IPS-20b (cell line): ENCODE data around the gene TRIM52.
"Not testable (repeated sequence)": the region's sequence is repeated elsewhere in the genome, so short reads cannot be mapped to it uniquely, and the experiment has no call there.

Experiments
- H3K27ac ChIP-seq: one replicate; pipeline ENCODE4 v1.5.1; 2013; ENCODE audit warnings: low read length
- H3K27me3 ChIP-seq: 2 replicates; pipeline ENCODE4 v1.6.1; 2013; ENCODE audit warnings: mild to moderate bottlenecking, low read length, inconsistent platforms; ENCODE audit not compliant: insufficient read depth
- H3K36me3 ChIP-seq: 2 replicates; pipeline ENCODE4 v1.6.1; 2013; ENCODE audit warnings: low read depth, mild to moderate bottlenecking, inconsistent platforms, low read length, moderate library complexity; ENCODE audit not compliant: insufficient read depth
- H3K4me1 ChIP-seq: 2 replicates; pipeline ENCODE4 v1.6.1; 2013; ENCODE audit warnings: mild to moderate bottlenecking, control low read depth, inconsistent platforms, low read length, moderate library complexity; ENCODE audit not compliant: insufficient read depth
- H3K4me3 ChIP-seq: 2 replicates; pipeline ENCODE4 v1.5.1; 2013; ENCODE audit warnings: mild to moderate bottlenecking, low read length, inconsistent platforms
- H3K9ac ChIP-seq: 2 replicates; pipeline ENCODE4 v1.6.1; 2013; ENCODE audit warnings: low read depth, mild to moderate bottlenecking, inconsistent platforms, low read length, moderate library complexity
- H3K9me3 ChIP-seq: 2 replicates; pipeline ENCODE4 v1.6.1; 2013; ENCODE audit warnings: mild to moderate bottlenecking, low read depth, low read length, inconsistent platforms; ENCODE audit not compliant: insufficient read depth

Gene TRIM52

DNA sequence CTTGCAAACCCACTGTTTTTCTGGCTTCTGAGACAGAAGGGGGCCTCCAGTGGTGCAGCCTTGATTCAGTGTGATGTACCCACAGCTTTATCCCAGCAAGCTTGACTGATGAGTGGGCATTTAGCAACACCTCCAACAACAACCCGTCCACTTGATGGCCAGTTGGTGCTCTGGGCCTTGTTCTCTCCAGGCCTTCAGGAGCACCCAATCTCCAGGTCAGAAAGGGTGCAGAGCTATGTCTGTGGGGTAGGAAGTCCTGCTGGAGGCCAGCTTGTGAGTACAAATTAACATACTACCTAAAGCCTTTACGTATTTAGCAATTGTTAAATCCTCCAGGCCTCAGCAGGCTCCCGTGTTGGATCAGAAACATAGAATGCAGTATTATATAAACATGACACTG lies 10.1 kb upstream of the TRIM52 start:
- no peaks in the 10 kb centered on the region for H3K9me3 ChIP-seq
- no peak overlapping the region for H3K27ac ChIP-seq
- no peak overlapping the region for H3K4me3 ChIP-seq
- no peak overlapping the region for H3K9ac ChIP-seq
- H3K4me1 ChIP-seq, result no peaks in the 10 kb centered on the region
- H3K27me3 ChIP-seq, result no peaks in the 10 kb centered on the region
- H3K36me3 ChIP-seq, result no peaks in the 10 kb centered on the region

DNA sequence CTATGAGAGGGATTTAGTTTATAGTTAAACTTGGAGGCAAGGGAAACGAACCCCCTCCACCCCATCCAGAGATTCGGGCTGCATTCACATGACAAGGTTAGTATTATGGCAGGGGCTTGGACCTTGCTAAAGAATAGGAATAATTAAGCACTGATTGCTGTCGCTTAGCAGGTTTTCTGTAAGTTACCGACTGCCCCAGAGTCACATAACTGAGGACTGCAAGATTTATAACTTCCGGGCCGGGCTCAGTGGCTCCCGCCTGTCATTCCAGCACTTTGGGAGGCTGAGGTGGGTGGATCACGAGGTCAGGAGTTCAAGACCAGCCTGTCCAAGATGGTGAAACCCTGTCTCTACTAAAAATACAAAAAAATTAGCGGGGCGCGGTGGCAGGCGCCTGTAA lies 7.0 kb upstream of the TRIM52 start:
- H3K27me3 ChIP-seq, H3K27ac ChIP-seq, H3K4me1 ChIP-seq, H3K9ac ChIP-seq, H3K36me3 ChIP-seq, H3K9me3 ChIP-seq, H3K4me3 ChIP-seq: not testable (repeated sequence)

DNA sequence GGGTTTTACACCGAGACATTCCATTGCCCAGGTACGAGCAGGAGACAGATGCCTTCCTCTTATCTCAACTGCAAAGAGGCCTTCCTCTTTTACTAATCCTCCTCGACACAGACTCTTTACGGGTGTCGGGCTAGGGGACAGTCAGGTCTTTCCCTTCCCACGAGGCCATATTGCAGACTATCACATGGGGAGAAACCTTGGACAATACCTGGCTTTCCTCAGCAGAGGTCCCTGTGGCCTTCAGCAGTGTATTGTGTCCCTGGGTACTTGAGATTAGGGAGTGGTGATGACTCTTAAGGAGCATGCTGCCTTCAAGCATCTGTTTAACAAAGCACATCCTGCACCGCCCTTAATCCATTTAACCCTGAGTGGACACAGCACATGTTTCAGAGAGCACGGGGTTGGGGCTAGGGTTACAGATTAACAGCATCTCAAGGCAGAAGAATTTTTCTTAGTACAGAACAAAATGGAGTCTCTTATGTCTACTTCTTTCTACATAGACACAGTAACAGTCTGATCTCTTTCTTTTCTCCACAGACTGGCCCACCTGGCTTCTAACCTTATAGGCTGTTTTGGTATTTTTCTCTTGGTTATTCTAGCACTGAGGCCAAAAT lies 6.5 kb upstream of the TRIM52 start:
- H3K27me3 ChIP-seq, H3K9ac ChIP-seq, H3K4me1 ChIP-seq, H3K9me3 ChIP-seq, H3K4me3 ChIP-seq, H3K36me3 ChIP-seq, H3K27ac ChIP-seq: not testable (repeated sequence)

DNA sequence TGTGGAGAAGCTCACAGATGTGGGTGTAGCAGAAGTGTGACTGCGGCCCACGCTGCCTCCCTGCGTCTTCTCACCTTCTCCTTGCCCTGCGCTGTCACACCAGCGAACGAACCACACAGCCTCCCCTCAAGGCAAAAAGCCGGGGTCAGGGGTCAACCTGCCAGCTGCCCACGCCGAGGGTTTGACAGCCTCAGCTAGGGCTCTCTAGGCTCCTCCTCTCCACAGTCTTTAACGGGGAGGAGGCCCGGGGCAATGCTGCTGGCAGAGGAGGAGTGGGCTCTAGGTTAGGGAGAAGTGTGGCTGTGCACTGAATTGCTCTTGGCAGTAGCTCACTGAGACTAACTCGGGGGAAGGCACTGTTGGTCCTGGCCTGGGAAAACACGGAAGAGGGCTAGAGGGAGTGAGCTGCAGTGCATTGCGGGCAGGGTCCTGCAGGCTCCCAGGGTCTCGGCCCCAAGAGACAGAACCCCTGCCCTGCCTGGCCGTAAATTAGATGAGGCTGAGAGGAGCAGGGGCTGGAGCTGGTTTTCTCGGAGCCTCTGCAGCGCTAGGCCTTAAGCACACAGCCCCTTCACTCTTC lies 4.2 kb upstream of the TRIM52 start:
- no peaks in the 10 kb centered on the region for H3K9me3 ChIP-seq
- H3K4me3 ChIP-seq, result no peak overlapping the region
- no peaks in the 10 kb centered on the region for H3K4me1 ChIP-seq
- H3K27me3 ChIP-seq, result no peaks in the 10 kb centered on the region
- H3K27ac ChIP-seq, result no peak overlapping the region
- H3K9ac ChIP-seq, result no peak overlapping the region; the same call in 1 of the 2 replicates
- peaks cover 8% of the 10 kb centered on the region; the same call in 1 of the 2 replicates for H3K36me3 ChIP-seq

DNA sequence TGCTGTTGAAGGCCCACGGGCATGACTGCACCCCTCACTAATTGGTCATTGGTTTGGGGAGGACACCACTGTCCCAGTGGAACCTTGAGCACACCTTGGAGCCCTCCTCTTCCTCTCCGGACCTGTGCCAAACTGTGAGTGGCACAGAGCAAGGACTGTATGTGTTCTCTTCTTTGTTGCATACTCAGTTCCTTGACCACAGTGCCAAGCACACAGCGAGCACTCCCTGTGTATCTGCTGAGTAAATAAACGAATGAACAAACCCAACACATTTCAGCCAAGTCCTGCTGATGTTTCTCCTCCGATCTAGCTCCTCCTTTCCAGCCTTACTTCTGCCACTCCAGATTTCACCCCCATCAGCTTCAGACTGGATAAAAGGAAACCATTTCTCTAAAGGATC lies 2.7 kb upstream of the TRIM52 start:
- Histone ChIP-seq H3K9me3 (no peaks in the 10 kb centered on the region), H3K9ac (no peak overlapping the region), H3K36me3 (peaks cover 8% of the 10 kb centered on the region; the same call in 1 of the 2 replicates), H3K4me1 (peaks cover 9% of the 10 kb centered on the region), H3K27ac (no peak overlapping the region), H3K4me3 (no peak overlapping the region), H3K27me3 (no peaks in the 10 kb centered on the region)

DNA sequence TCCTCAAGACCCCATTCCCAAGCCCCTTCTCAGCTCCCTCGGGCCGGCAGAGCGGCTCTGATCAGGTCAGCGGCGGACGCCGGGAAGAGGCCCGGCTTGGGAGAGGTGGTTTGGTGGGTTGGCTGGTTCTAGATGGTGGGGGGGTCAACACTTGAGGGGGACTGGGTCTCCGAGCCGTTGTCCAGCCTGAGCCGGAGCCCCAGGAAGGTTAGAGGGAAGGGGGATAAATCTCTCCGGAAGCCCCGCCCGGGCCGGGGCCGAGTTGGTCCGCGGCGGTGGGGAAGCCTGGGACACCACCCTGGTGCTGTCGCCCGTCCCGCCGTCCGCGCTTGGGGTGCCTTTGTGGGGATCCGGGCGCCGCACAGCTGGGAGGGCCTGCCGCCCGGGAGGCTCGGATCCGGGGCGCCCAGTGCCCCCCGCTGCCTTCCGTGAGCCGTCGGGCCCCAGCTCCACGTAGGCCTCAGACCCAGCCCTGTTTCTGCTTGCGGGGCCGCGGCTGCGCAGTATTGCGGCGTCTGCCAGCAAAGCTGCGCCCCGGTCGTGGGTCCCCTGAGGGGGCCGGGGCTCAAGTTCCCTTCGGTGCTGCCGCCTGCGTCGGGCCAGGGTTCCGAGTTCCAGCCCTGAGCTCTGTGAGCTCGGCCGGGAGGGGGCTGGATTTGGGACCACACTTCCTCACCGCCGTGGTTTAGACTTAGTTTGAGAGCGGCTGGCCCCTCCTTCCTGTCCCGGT lies 542 bp upstream of the TRIM52 start:
- H3K9me3 ChIP-seq, result no peaks in the 10 kb centered on the region

DNA sequence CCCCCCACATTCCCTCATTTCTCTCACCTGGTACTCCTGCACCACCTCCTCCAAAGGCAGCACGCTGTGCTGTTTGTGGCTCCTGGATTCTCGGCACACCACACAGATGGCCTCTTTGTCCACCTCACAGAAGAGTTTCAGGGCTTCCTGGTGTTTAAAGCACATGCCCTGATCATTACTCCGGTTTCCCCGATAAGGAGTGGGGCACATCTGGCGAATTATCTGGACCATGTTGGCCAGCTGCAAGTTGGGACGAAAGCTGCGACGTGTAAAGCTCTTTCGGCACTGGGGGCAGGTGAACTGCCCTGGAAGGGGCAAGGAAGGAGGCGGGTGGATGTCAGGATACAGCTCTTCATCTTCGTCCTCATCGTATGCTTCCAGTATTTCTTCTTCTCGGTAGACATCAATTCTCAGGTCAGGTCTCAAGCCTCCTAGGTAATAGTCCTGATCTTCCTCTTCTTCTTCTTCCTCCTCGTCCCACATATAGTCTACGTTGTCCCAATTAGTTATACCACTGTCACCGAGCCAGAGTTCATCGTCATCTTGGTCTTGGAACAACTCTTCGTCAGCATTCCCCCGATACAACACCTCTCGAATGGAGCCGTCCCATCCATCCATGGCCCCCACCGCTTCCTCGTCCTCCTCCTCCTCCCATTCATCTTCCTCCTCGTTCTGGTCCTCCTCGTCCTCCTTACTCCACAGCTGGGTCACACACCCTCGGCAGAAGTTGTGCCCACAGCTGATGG lies 796 bp downstream of the TRIM52 start:
- peaks cover 9% of the 10 kb centered on the region for H3K4me1 ChIP-seq
- peak overlapping the region; percentile 91 for H3K4me3 ChIP-seq
- peak overlapping the region; percentile 96 for H3K9ac ChIP-seq
- H3K27me3 ChIP-seq, result no peaks in the 10 kb centered on the region
- H3K9me3 ChIP-seq, result no peaks in the 10 kb centered on the region
- peak overlapping the region; percentile 7 for H3K27ac ChIP-seq
- H3K36me3 ChIP-seq, result peaks cover 28% of the 10 kb centered on the region

More for the DNA sequence above, 542 bp upstream of the TRIM52 start:
- Histone ChIP-seq H3K27me3 (no peaks in the 10 kb centered on the region), H3K4me3 (peak overlapping the region; percentile 91), H3K9ac (peak overlapping the region; percentile 96), H3K27ac (peak overlapping the region; percentile 94), H3K4me1 (peaks cover 9% of the 10 kb centered on the region), H3K36me3 (peaks cover 17% of the 10 kb centered on the region; the same call in 1 of the 2 replicates)

DNA sequence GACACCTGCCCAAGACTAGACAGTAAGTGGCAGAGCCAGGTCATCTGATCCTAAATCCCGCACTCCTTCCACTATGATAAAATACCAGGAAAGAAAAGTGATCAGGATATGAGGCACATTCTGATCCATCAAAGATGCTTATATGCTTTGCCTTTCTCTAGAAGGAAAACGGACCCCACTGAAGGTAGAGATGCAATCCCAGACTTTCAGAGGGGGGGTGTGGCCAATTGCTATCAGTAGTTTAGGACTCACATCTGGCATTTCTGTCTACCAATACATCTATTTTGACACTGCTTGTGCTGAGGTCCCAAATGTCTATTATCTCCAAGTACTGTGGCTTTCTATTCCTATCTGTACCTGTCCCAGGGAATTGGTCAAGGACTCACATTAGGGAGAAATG lies 1.7 kb downstream of the TRIM52 start:
- Histone ChIP-seq H3K9ac (peak overlapping the region; percentile 96; the same call in 1 of the 2 replicates), H3K27me3 (no peaks in the 10 kb centered on the region), H3K27ac (no peak overlapping the region), H3K36me3 (peaks cover 36% of the 10 kb centered on the region), H3K9me3 (no peaks in the 10 kb centered on the region), H3K4me1 (peaks cover 9% of the 10 kb centered on the region), H3K4me3 (peak overlapping the region; percentile 91)

DNA sequence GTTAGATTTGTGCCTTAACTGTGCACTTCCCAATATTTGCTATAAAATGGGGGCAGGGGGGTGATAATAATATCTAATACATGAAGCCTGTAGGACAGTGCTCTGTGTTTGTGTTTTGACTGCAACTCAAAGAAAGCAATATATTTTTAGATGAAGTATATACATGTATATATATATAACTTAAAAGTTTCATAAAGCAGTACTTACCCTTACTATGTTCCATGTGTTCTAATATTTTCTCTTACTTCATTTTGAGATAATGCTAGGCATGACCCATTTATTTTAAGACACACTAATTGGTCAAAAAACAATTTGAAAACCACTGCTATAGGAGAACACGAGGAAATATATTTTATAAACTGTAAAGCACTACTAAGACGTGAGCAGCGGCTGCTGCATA lies 2.4 kb downstream of the TRIM52 start:
- Histone ChIP-seq H3K9ac (no peak overlapping the region), H3K9me3 (no peaks in the 10 kb centered on the region), H3K27me3 (no peaks in the 10 kb centered on the region), H3K36me3 (peaks cover 34% of the 10 kb centered on the region), H3K4me1 (peaks cover 9% of the 10 kb centered on the region), H3K27ac (no peak overlapping the region), H3K4me3 (peak overlapping the region; percentile 91; the same call in 1 of the 2 replicates)

DNA sequence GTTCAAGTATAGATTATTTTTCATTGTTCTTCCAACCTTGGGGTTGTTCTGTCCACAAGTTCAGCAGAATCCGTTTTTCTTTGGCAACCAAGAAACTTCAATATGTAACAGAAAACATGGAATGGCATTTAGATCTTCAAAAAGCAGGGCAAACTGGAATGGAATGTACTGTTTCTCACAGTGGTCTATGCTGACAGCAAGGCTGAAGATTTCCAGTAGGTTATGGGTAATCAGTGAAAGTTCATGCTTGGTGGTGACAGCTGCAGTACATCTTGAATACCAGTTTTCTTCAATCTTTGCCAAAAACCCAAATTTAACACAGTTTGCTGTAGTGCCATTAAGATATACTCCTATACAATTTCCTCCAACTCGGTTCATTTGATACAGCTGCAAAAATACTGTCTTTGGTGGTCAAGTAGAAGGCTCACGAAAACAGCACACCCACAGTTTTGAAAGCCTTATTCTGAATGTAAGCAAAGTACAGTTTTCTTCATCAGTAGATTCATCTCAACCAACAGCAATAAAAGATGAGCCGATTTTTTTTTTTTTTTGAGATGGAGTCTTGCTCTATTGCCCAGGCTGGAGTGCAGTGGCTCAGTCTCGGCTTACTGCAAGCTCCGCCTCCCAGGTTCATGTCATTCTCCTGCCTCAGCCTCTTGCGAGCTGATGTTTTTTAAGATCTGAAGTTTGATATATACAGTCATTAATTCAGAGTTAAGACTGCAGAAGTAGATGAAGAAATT lies 4.9 kb downstream of the TRIM52 start:
- H3K4me1 ChIP-seq, result peaks cover 9% of the 10 kb centered on the region
- no peaks in the 10 kb centered on the region for H3K9me3 ChIP-seq
- H3K36me3 ChIP-seq, result peaks cover 54% of the 10 kb centered on the region
- H3K4me3 ChIP-seq, result no peak overlapping the region
- H3K27ac ChIP-seq, result no peak overlapping the region
- no peak overlapping the region for H3K9ac ChIP-seq
- no peaks in the 10 kb centered on the region for H3K27me3 ChIP-seq

DNA sequence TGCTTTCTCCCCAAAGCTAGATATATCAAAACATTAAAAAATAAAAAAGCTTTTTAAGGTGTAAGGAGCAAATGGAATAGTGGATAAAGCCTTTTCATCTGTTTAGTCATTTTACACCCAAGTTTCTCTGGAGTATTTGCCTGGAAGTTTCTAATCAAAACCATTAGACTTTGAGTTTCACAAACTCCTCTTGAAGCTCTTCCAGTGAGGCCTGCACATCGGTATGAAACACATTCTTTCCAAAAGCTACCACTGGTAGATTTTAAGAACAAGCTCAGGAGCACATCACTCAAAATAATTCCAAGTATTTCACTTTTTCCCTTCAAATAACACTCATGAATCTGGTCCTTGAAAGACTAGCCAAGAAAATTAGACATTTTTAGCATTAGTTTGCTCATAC lies 5.7 kb downstream of the TRIM52 start:
- no peaks in the 10 kb centered on the region for H3K9me3 ChIP-seq
- no peak overlapping the region for H3K9ac ChIP-seq
- peaks cover 9% of the 10 kb centered on the region for H3K4me1 ChIP-seq
- peaks cover 58% of the 10 kb centered on the region for H3K36me3 ChIP-seq
- H3K4me3 ChIP-seq, result no peak overlapping the region
- H3K27ac ChIP-seq, result no peak overlapping the region
- H3K27me3 ChIP-seq, result no peaks in the 10 kb centered on the region
